GM10248 (cell line): ENCODE data around the gene AMT.
A peak's percentile ranks its signal among the peaks of the same experiment; 100 is the strongest.

Experiments used
- CTCF ChIA-PET: fragments of 300-600 bp; sonication (Branson Sonifier 250); formaldehyde crosslinking; extraction: SDS; loops from one replicate; lab custom pipeline; 2021; ENCODE audit warnings: antibody characterized with exemption; lab: Yijun Ruan, JAX
- POLR2A ChIA-PET: fragments of 350-650 bp; sonication (Branson Sonifier 250); formaldehyde crosslinking; extraction: SDS; loops from one replicate; lab custom pipeline; 2020; ENCODE audit warnings: antibody characterized with exemption; lab: Yijun Ruan, JAX
- DNase-seq: peaks from one replicate; pipeline ENCODE4 v3.0.0; 2012; ENCODE audit errors: extremely low spot score
- TF ChIP-seq, protein P1 (sequence below): IDR thresholded peaks from 2 replicates; pipeline ENCODE4 v1.5.1; 2012; ENCODE audit warnings: mild to moderate bottlenecking, low read depth; ENCODE audit errors: extremely low read depth, missing control alignments, control extremely low read depth

The AMT gene

DNA sequence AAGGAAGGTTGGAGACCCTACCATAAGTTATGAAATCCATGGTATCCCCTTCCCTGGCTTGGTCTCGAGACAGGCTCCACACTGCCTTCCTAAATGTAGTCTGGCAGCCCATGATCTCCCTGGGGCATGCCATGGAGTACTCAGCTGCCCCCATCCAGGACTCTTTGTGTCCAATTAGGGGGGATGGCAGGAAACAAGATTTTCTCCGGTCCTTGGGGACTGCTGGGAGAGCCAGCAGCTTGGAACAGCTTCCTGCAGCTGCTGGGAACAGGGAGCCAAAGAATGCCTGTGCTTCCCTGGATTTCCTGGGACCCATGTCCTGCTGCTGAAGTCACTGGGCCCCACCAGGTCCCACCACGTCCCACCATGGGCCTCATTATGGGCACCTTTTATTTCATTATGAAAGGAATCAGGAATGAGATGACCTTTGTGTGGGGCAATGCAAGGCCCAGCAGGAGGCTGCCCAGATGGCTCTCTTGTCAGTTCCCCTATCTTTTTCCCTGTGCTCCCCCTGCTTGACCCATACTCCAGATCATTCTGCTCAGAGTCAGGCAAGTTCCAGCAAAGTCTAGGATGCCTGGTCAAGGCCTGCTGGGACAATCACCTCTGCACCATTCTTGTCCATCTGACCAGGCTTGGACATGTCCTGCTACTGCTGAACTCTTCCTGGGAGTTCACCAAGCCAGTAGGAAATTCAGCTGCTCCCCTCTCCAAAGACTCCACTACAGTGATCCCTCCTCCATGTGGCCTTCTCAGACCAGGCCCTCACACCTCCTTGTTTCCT is 32.8 kb upstream of the AMT start:
- DNase-seq = no peak
- ChIA-PET POLR2A (no interaction called here), CTCF (interaction anchor here (1.0 to 1.5 kb wide), 5 partner anchors 13 to 334 kb away, joined by 3 to 4 read pairs (median 4); partner anchors contain the start of genes USP19 and USP4)
- TF ChIP-seq, protein P1, sequence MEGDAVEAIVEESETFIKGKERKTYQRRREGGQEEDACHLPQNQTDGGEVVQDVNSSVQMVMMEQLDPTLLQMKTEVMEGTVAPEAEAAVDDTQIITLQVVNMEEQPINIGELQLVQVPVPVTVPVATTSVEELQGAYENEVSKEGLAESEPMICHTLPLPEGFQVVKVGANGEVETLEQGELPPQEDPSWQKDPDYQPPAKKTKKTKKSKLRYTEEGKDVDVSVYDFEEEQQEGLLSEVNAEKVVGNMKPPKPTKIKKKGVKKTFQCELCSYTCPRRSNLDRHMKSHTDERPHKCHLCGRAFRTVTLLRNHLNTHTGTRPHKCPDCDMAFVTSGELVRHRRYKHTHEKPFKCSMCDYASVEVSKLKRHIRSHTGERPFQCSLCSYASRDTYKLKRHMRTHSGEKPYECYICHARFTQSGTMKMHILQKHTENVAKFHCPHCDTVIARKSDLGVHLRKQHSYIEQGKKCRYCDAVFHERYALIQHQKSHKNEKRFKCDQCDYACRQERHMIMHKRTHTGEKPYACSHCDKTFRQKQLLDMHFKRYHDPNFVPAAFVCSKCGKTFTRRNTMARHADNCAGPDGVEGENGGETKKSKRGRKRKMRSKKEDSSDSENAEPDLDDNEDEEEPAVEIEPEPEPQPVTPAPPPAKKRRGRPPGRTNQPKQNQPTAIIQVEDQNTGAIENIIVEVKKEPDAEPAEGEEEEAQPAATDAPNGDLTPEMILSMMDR = no peak

DNA sequence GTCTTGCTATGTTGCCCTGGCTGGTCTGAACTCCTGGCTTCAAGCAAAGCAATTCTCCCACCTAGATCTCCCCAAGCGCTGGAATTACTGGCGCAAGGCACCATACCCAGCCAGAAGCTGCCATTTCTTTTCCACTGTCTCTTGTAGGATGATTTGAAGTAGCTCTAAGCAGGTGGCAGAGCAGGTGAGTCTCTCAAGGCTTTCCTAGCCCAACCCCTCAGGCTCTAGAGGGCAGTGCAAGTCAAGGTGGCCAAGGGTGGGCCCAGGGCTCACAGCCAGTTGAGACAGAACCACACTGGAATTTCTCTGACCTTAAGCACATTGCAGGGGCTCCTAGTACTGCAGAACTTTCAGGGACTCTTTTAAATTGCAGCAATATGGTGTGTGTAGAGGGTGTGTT is 32.2 kb upstream of the AMT start:
- ChIA-PET CTCF (interaction anchor here (1.0 to 1.5 kb wide), 5 partner anchors 12 to 334 kb away, joined by 3 to 4 read pairs (median 4); partner anchors contain the start of genes USP19 and USP4), POLR2A (no interaction called here)
- DNase-seq = peak; percentile 12
- TF ChIP-seq, protein P1 = peak; percentile 36

DNA sequence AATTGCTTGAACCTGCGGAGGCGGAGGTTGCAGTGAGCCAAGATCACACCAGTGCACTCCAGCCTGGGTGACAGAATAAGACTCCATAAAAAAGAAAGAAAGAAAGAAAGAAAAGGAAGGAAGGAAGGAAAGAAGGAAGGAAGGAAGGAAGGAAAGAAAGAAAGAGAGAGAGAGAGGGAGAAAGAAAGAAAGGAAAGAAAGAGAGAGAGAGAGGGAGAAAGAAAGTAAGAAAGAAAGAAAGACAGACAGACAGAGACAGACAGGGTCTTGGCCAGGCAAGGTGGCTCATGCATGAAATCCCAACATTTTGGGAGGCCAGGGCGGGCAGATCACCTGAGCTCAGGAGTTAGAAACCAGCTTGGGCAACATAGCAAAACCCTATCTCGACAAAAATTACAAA is 31.3 kb upstream of the AMT start:
- CTCF ChIA-PET = interaction anchor here (1.2 to 1.5 kb wide), 3 partner anchors 113 to 283 kb away, joined by 4 read pairs; partner anchors contain the start of gene USP4
- POLR2A ChIA-PET = no interaction called here
- no peak for DNase-seq
- TF ChIP-seq, protein P1 = no peak

DNA sequence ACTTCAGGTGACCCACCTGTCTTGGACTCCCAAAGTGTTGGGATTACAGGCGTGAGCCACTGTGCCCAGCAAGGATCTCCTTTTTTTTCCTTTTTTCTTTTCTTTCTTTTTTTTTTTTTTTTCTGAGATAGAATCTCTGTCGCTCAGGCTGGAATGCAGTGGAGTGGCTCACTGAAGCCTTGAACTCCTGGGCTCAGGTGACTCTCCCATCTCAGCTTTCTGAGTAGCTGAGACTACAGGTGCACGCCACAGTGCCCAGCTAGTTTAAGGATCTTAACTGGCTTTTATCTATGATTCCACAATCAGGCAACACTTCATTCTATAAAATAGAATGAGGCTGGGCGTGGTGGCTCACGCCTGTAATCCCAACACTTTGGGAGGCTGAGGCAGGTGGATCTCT is 23.1 kb upstream of the AMT start:
- ChIA-PET CTCF (interaction anchor here (2.5 to 5.3 kb wide), 3 partner anchors 13 to 457 kb away, joined by 10 to 56 read pairs (median 12); partner anchors contain the start of genes CCDC71 and KLHDC8B), POLR2A (no interaction called here)
- TF ChIP-seq, protein P1 = no peak

DNA sequence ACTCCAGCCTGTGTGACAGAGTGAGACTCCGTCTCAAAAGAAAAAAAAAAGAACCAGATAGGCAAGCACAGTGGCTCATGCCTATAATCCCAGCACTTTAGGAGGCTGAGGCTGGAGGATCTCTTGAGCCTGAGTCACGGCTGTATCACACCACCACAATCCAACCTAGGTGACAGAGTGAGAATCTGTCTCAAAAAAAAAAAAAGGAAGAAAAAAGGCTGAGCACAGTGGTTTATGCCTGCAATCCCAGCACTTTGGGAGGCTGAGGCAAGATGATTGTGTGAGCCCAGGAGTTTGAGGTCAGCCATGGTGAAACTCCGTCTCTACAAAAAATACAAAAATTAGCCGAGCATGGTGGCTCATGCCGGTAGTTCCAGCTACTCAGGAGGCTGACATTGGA is 12.5 kb upstream of the AMT start:
- no peak for DNase-seq
- CTCF ChIA-PET = no interaction called here
- POLR2A ChIA-PET = no interaction called here
- TF ChIP-seq, protein P1 = no peak

More for the DNA sequence above, 23.1 kb upstream of the AMT start:
- DNase-seq = no peak

DNA sequence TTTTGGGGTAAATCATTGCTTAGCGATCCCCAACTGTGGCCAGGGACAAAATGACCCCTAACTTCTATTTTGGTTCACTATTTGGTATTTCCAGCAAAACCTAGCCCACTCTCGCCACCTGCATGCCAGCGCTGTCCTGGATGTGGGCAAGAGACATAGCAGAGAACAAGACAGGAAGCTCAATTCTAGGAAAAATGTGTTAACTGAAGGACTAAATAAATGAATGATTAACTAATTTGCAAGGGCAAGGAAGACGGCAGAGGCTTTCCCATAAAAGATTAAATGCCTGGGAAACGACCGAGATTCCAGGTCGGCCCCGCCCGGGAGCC is 6.4 kb upstream of the AMT start:
- POLR2A ChIA-PET = interaction anchor here (1.5 kb wide), 1 partner anchor 17 kb away, joined by 10 read pairs; the partner anchor contains the start of gene RHOA
- CTCF ChIA-PET = interaction anchor here (1.0 to 1.4 kb wide), 4 partner anchors 13 to 88 kb away, joined by 3 to 6 read pairs (median 4); no protein-coding TSS in a partner anchor
- DNase-seq = no peak
- TF ChIP-seq, protein P1 = no peak
